Stimulated activated effector memory CD8-positive, alpha-beta T cell treated with anti-CD3 and anti-CD28 coated beads, Interleukin-12 subunit alpha, Interleukin-12 subunit beta, amount 100 ng/mL, for 72 hours (primary cell): Measurements from ENCODE around the gene IGFL3.
"Not testable (repeated sequence)": the region's sequence is repeated elsewhere in the genome, so short reads cannot be mapped to it uniquely, and the experiment has no call there.

ENCODE experiments used
- ATAC-seq: fragments of 150-1000 bp; cut with Tn5 transposase; 2 replicates; pipeline ENCODE4 v1.10.0; 2021
- DNase-seq, 2 donors: peaks; one replicate each; pipeline ENCODE4 v3.0.0; 2021 to 2022; ENCODE audit warnings: low spot score in 2 of 2
- H3K27ac Mint-ChIP-seq: one replicate; pipeline ENCODE4 v1.8.0; 2022; ENCODE audit warnings: mild to moderate bottlenecking, mixed read lengths
- H3K36me3 Mint-ChIP-seq: one replicate; pipeline ENCODE4 v1.8.0; 2022; ENCODE audit warnings: mild to moderate bottlenecking, mixed read lengths
- H3K4me1 Mint-ChIP-seq: one replicate; pipeline ENCODE4 v1.8.0; 2022; ENCODE audit warnings: mixed read lengths
- H3K4me3 Mint-ChIP-seq: one replicate; pipeline ENCODE4 v1.8.0; 2022; ENCODE audit warnings: mild to moderate bottlenecking, mixed read lengths
- H3K9me3 Mint-ChIP-seq: one replicate; pipeline ENCODE4 v1.8.0; 2022; ENCODE audit warnings: mixed read lengths

The IGFL3 gene

DNA sequence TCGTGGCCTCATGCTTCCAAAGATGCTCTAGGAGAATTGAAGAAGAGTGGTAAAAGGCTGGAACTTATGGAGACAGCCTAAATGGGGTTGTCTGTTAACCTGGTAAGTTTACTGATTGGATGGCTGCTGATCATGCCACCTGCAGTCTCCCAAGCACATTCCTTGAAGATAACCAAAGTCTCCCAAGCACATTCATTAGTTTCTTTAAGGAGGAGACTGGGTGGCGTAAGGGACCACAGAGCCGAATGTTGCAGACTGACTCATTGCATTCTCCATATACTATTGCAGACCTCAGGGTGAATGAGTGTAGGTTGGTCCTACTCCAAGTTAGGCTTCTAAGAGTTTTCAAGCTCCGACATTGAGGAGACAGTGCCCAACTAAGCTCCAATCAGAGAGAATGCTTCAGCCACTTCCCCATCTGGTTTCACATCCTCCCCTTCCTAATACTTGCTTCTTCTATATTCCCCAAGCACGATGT, at the start of gene IGFL3:
IGFL3 (minus strand) TSS at position 51 of the 478 bp plus-strand sequence; CDS start at position 12, 39 bp downstream.
- H3K9me3 Mint-ChIP-seq, result no peaks in the 10 kb centered on the region

DNA sequence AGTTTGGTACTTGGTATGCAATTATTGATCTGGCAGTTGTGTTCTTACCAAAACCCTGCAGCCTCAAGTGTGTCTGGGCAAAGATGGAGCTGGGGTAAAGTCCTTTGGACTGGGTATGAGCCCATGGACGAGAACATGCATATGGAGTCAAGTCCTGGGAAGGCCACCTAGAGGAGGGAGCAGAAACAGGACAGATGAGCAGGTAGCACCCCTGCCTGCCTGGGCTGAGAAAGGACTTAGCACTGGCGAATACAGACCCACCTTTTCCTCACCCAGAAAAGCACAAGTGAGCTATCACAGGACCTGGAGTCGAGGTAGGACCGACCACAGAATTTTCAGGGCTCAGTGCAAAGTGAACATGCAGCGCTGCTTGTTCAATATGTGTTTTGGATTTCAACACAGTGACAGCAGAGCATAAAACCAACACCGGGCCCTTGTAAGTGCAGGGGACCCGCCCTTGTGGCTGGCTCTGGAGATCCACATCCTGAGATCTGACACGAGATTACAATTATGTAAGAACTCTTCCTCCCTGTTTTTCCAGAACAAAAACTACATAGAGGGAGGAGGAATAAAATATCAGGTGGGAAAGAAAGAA, 49.5 kb upstream of the IGFL3 start:
- H3K27ac Mint-ChIP-seq, result no peak overlapping the region
- no peak overlapping the region for H3K4me3 Mint-ChIP-seq
- ATAC-seq (no peak), DNase-seq (no peak)
- peaks cover 6% of the 10 kb centered on the region for H3K9me3 Mint-ChIP-seq
- H3K36me3 Mint-ChIP-seq, result no peaks in the 10 kb centered on the region
- H3K4me1 Mint-ChIP-seq, result no peaks in the 10 kb centered on the region

More for the DNA sequence above, at the start of gene IGFL3:
- H3K27ac Mint-ChIP-seq, result no peak within 1 kb of the TSS
- H3K4me3 Mint-ChIP-seq, result no peak within 1 kb of the TSS
- ATAC-seq, result no peak
- no peaks in the 10 kb centered on the region for H3K36me3 Mint-ChIP-seq
- no peak for DNase-seq
- H3K4me1 Mint-ChIP-seq, result no peaks in the 10 kb centered on the region

DNA sequence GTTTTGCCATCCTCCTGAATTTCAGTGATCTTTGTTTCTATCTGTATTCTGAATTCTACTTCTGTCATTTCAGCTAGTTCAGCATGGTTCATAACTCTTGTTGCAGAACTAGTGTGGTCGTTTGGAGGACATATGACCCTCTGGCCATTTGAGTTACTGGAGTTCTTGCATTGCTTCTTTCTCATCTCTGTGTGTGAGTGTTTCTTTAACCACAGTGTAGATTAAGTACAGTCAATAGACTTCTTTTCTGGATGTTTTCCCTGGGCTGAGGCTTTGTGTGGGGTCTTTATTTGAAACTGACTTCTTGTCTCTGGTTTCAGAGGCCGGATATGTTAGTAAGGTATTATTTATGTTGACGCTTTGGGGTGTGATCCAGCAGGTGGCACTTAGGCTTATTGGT, 38.2 kb upstream of the IGFL3 start:
- H3K4me3 Mint-ChIP-seq, result no peak overlapping the region
- no peak overlapping the region for H3K27ac Mint-ChIP-seq
- H3K4me1 Mint-ChIP-seq, result no peaks in the 10 kb centered on the region
- no peak for ATAC-seq
- no peaks in the 10 kb centered on the region for H3K36me3 Mint-ChIP-seq
- peaks cover 9% of the 10 kb centered on the region for H3K9me3 Mint-ChIP-seq
- DNase-seq, result no peak

DNA sequence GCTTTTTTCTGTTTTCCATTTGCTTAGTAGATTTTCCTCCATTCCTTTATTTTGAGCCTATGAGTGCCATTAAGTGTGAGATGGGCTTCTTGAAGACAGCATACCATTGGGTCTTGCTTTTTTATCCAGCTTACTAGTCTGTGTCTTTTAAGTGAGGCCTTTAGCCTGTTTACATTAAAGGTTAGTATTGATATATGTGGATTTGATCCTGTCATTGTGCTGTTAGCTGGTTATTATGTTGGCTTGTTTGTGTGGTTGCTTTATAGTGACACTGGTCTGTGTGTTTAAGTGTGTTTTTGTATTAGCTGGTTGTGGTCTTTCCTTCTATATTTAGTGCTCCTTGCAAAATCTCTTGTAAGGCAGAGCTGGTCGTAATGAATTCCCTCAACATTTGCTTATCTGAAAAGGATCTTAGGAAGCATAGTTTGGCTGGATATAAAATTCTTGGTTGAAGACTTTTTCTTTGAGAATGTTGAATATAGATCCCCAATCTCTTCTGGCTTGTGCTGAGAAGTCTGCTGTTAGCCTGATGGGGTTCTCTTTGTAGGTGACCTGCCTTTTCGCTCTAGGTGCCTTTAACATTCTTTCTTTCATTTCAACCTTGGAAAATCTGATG, 37.3 kb upstream of the IGFL3 start:
- not testable (repeated sequence) for H3K9me3 Mint-ChIP-seq, H3K4me1 Mint-ChIP-seq, H3K27ac Mint-ChIP-seq, H3K36me3 Mint-ChIP-seq, DNase-seq, H3K4me3 Mint-ChIP-seq, ATAC-seq

DNA sequence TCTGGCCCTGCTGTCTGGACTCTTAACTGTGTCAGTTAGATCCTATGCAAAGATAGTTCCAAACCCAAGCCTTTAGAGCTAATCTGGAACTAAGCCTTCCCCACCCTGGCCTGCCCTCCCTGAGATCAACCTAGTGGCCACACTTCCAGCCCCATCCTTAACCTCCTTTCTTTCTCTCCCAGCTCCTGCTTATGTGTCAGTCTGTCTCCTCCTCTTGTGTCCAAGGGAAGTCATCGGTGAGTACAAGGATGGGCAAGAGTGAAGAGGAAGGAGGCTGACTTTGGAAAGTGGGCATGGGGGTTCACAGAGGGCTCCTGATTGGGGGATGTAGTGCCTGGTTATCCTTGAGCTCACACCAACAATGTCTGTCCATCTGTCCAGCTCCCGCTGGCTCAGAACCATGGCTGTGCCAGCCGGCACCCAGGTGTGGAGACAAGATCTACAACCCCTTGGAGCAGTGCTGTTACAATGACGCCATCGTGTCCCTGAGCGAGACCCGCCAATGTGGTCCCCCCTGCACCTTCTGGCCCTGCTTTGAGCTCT, 35.8 kb upstream of the IGFL3 start:
- Mint-ChIP-seq H3K9me3 (peaks cover 9% of the 10 kb centered on the region), H3K4me1 (no peaks in the 10 kb centered on the region), H3K4me3 (no peak overlapping the region), H3K27ac (no peak overlapping the region), H3K36me3 (no peaks in the 10 kb centered on the region)
- no peak for DNase-seq
- ATAC-seq, result no peak

DNA sequence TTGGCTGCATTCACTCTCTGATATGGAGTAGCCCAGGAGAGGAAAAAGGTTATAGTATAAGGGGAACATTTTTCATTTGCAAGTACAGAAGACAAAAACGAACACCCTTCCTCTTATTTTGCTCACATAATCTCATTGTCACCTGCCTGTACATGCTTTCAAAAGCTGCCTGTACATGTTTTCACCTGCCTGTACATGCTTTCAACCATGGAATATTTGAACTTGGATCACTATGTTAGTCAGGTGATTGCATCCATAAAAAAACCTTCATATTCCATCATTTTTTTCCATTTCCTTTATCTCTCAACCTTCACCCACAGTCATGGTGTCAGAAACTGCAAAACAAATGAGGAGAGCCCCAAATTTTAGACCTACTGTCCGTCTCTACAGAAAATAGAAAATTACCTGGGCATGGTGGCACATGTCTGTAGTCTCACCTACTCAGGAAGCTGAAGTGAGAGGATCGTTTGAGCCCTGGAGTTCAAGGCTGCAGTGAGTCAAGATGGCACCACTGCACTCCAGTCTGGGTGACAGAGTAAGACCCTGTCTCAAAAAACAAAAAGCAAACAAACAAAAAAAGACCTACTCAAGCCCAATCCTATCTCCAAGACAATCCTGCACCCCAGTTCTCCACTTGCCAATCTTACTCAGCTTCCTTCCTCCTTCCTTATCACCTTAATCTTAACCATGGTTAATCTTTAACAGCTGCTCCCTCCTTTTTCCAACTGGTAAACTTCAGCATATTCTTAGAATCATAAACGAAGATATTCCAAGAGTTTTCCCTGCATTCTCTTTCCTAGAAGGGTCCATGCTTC, 35.1 kb upstream of the IGFL3 start:
- H3K27ac Mint-ChIP-seq, result no peak overlapping the region
- no peak for ATAC-seq
- H3K4me3 Mint-ChIP-seq, result no peak overlapping the region
- H3K36me3 Mint-ChIP-seq, result no peaks in the 10 kb centered on the region
- DNase-seq, result no peak
- peaks cover 9% of the 10 kb centered on the region for H3K9me3 Mint-ChIP-seq
- H3K4me1 Mint-ChIP-seq, result no peaks in the 10 kb centered on the region

DNA sequence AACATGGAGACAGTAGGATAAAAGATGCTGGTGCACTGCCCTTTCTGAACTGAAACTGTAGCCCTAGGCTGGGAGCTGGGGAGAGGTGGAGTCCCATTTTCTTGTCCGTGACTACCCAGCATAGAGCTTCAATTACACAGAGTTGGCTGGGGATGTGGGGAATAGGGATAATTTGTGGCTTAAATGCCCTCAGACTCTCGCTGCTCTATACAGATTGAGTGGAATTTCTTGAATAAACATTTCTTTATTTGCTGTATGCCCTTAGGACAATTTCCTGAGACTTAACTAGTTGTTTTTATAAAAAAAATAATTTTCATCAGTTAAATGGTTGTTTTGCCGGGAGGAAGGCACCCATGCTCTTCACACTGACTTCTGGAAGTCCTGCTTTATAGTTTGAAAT, 30.7 kb upstream of the IGFL3 start:
- Mint-ChIP-seq H3K36me3 (no peaks in the 10 kb centered on the region), H3K27ac (no peak overlapping the region), H3K4me3 (no peak overlapping the region)

DNA sequence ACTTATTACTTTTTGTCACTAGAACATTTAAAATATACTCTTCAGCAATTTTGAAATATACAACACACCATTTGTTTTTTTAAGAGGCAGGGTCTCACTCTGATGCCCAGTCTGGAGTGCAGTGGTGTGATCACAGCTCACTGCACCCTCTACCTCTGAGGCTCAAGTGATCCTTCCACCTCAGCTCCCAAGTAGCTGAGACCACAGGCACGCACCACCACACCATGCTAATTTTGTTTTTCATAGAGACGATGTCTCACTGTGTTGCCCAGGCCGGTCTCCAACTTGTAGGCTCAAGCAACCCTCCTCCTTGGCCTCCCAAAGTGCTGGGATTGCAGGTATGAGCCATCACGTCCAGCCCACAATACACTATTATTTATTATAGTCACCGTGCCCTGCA, 26.1 kb upstream of the IGFL3 start:
- no peak for ATAC-seq
- H3K36me3 Mint-ChIP-seq, result no peaks in the 10 kb centered on the region
- no peak overlapping the region for H3K27ac Mint-ChIP-seq
- no peak for DNase-seq
- H3K9me3 Mint-ChIP-seq, result no peaks in the 10 kb centered on the region
- no peak overlapping the region for H3K4me3 Mint-ChIP-seq
- no peaks in the 10 kb centered on the region for H3K4me1 Mint-ChIP-seq

More for the DNA sequence above, 30.7 kb upstream of the IGFL3 start:
- H3K9me3 Mint-ChIP-seq, result no peaks in the 10 kb centered on the region
- H3K4me1 Mint-ChIP-seq, result no peaks in the 10 kb centered on the region
- DNase-seq, result no peak
- ATAC-seq, result no peak

DNA sequence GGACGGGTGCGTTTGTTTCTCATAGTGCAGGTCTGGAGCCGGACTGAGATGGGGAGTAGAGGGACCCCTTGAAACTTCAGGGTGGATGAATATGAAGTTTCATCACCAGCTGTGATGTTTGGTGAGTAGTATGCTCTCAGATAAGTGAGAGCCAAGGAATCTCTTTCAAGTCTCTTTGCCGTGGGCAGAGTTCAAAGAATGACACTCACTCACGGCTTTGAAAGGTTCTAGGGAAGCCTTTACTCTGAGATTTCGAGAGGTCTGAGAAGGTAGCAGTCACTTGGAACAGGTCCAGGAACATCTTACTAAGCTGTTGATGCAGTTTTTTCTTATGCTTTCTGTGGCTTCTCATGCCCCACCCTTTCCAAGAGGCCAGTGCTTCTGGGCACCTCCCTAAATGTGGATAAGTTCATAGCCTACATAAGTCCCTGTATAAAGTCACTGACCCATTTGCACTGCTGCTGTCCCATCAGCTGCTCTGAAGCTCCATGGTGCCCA, 23.4 kb upstream of the IGFL3 start, which contains the start of gene IGFL2:
IGFL2 (plus strand) TSS at position 448 of the 498 bp plus-strand sequence; CDS start at position 489, 41 bp downstream.
- peak; percentile 40 for ATAC-seq
- H3K27ac Mint-ChIP-seq, result no peak within 1 kb of the TSS

DNA sequence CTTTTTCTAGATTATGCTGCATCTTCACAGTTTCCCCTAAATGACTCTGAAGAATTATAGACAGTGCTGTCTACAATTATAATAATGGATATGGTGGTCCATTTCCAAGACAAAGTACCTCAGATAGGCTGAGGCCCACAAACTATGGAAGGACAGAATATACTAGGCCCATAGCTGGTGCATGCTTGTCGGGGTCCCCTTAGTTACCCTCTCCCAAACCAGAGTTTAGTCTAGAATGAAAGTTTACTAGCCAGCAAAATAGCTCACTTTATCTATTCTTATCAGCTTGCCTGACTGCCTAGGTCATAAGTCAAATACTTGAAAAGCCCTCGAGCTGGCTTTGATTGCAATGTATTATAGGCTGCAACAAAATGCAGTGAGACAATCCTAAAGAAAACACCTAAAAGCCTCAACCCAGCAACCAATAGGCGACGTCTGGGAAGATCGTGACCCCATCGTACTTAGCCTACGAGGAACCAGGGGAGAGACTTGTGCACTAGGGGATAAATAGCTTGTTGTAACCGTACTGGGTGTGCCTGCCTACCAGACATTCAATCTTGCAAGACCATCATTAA, 22.8 kb upstream of the IGFL3 start:
- ATAC-seq, result no peak
- H3K27ac Mint-ChIP-seq, result no peak overlapping the region
- no peaks in the 10 kb centered on the region for H3K36me3 Mint-ChIP-seq

More for the DNA sequence above, 23.4 kb upstream of the IGFL3 start, which contains the start of gene IGFL2:
- no peaks in the 10 kb centered on the region for H3K4me1 Mint-ChIP-seq
- no peaks in the 10 kb centered on the region for H3K9me3 Mint-ChIP-seq
- H3K4me3 Mint-ChIP-seq, result no peak within 1 kb of the TSS
- H3K36me3 Mint-ChIP-seq, result no peaks in the 10 kb centered on the region
- no peak for DNase-seq

DNA sequence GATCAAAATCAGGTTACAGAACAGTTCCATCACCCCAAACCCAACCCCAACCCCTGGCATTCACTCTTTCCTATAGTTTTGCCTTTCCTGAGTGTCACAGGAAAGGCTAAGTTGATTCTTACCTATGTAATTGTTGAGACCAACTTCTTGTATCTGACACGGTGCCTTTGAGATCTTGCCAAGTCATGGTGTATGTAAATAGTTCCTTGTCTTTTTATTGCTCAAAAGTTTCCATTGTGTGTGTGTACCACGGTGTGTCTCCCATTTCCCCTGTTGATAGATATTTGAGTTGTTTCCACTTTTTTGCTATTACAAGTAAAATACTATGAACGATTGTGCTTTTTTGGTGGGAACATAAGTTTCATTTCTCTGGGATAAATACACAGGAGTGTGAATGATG, 20.3 kb upstream of the IGFL3 start:
- no peak for DNase-seq
- Mint-ChIP-seq H3K27ac (no peak overlapping the region), H3K4me1 (no peaks in the 10 kb centered on the region), H3K36me3 (no peaks in the 10 kb centered on the region), H3K4me3 (no peak overlapping the region), H3K9me3 (no peaks in the 10 kb centered on the region)
- no peak for ATAC-seq

More for the DNA sequence above, 22.8 kb upstream of the IGFL3 start:
- no peak overlapping the region for H3K4me3 Mint-ChIP-seq
- no peaks in the 10 kb centered on the region for H3K9me3 Mint-ChIP-seq
- H3K4me1 Mint-ChIP-seq, result no peaks in the 10 kb centered on the region
- DNase-seq, result no peak

DNA sequence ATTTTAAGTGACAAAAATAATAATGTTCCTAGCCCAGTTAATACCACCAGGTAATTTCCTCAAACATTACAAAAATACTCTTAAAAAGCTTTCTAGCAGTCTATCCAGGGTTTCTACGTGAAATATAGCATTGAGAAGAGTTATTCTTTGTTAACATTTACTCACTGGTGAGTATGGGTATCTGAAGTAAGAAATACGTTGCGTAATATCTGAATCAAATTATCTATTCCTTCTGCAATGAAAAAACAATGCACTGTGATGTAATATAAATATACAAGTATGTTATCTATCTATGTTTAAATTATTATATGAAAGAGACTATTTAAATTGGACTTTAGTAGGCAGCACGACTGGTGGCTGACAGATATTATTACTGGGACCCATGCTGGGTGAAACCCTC, 17.8 kb upstream of the IGFL3 start:
- Mint-ChIP-seq H3K36me3 (no peaks in the 10 kb centered on the region), H3K27ac (no peak overlapping the region), H3K4me1 (no peaks in the 10 kb centered on the region), H3K4me3 (no peak overlapping the region), H3K9me3 (no peaks in the 10 kb centered on the region)
- DNase-seq (no peak), ATAC-seq (no peak)

DNA sequence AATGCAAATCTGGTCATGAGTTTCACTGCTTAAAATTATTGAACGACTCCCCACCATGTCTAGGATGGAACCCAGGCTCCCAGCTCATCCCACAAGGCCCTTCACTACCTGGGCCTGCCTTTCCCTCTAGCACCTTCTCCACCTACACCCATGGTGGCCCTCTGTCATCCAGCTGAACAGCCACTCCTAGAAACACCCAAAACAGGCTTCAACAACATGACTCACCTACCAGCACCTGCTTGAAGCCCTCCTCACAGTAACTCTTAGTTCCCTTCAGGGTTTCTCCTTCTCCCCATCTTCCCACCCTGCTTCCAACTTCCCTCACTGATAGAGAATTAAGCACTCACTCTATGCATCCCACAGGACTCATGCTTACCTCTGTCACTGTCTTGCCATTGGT, 16.9 kb upstream of the IGFL3 start:
- ATAC-seq (no peak), DNase-seq (no peak)
- Mint-ChIP-seq H3K4me1 (no peaks in the 10 kb centered on the region), H3K36me3 (no peaks in the 10 kb centered on the region), H3K4me3 (no peak overlapping the region), H3K27ac (no peak overlapping the region), H3K9me3 (no peaks in the 10 kb centered on the region)

DNA sequence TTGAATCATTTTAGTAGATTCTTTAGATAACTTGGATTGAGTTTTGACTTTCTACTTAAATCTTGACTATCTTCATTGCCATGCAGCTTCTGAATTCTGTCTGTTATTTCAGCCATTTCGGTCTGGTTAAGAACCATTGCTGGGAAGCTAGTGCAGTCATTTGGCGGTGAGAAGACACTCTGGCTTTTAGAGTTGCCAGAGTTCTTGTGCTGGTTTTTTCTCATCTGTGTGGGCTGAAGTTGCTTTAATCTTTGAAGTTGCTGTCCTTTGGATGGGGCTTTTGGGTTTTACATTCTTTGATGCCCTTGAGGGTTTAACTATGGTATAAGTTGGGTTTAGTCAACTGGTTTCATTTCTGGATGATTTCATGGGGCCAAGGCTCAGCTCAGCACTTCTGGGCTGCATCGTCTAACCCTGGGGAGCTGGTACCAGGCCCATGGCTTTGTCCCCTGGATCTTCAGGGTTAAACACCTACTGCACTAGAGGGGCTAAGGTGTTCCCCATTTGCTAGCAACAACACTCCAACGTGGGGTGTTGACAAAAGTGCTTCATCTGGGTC, 13.5 kb upstream of the IGFL3 start:
- H3K9me3 Mint-ChIP-seq, result no peaks in the 10 kb centered on the region
- no peak overlapping the region for H3K27ac Mint-ChIP-seq
- H3K36me3 Mint-ChIP-seq, result no peaks in the 10 kb centered on the region
- H3K4me3 Mint-ChIP-seq, result no peak overlapping the region
- H3K4me1 Mint-ChIP-seq, result no peaks in the 10 kb centered on the region
- DNase-seq (no peak), ATAC-seq (no peak)

DNA sequence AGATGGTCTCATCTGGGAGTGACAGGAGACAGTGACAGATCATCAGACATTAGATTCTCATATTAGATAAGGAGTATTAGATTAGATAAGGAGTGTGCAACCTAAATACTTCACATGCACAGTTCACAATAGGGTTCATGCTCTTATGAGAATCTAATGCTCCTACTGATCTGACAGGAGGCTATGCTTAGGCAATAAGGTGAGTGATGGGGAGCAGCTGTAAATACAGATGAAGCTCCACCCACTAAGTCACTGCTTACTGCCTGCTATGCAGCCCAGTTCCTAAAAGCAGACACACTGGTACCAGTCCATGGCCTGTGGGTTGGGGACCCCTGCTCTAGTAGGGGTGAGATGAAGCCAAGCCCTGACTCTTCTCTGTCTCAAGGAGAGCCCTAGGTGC, 10.0 kb upstream of the IGFL3 start:
- Mint-ChIP-seq H3K4me3 (no peak overlapping the region), H3K27ac (no peak overlapping the region), H3K4me1 (no peaks in the 10 kb centered on the region), H3K36me3 (no peaks in the 10 kb centered on the region), H3K9me3 (no peaks in the 10 kb centered on the region)
- no peak for DNase-seq
- ATAC-seq, result no peak
